Trophoblast cell (in vitro differentiated cells and primary cell): ENCODE results near the gene PAQR6.

ENCODE experiments used
- DNase-seq, 2 donors: peaks; one replicate each; pipeline ENCODE4 v3.0.0-alpha.2; 2016
- H2AFZ ChIP-seq: 2 replicates; pipeline ENCODE4 v1.6.1; 2013; ENCODE audit warnings: low read length, moderate library complexity, mild to moderate bottlenecking; ENCODE audit not compliant: insufficient read depth, poor library complexity
- H2AK5ac ChIP-seq: 2 replicates; pipeline ENCODE4 v1.6.1; 2013; ENCODE audit warnings: mild to moderate bottlenecking, low read length
- H2BK120ac ChIP-seq: 2 replicates; pipeline ENCODE4 v1.6.1; 2013; ENCODE audit warnings: low read length, mild to moderate bottlenecking, moderate library complexity; ENCODE audit not compliant: insufficient read depth, poor library complexity
- H2BK12ac ChIP-seq: 2 replicates; pipeline ENCODE4 v1.6.1; 2013; ENCODE audit warnings: mild to moderate bottlenecking, low read length, moderate library complexity
- H2BK5ac ChIP-seq: 2 replicates; pipeline ENCODE4 v1.6.1; 2013; ENCODE audit warnings: low read length, low read depth, moderate library complexity, mild to moderate bottlenecking; ENCODE audit not compliant: poor library complexity
- H3K14ac ChIP-seq: 2 replicates; pipeline ENCODE4 v1.6.1; 2013; ENCODE audit warnings: mild to moderate bottlenecking, low read length
- H3K18ac ChIP-seq: 2 replicates; pipeline ENCODE4 v1.6.1; 2013; ENCODE audit warnings: mild to moderate bottlenecking, low read length
- H3K23ac ChIP-seq: 2 replicates; pipeline ENCODE4 v1.6.1; 2013; ENCODE audit warnings: low read length
- H3K27ac ChIP-seq: 2 replicates; pipeline ENCODE4 v1.5.1; 2013; ENCODE audit warnings: low read depth, mild to moderate bottlenecking, inconsistent platforms, low read length, moderate library complexity
- H3K27me3 ChIP-seq: 2 replicates; pipeline ENCODE4 v1.6.1; 2013; ENCODE audit warnings: inconsistent platforms, mild to moderate bottlenecking, low read length, moderate library complexity; ENCODE audit not compliant: insufficient read depth
- H3K36me3 ChIP-seq, 2 experiments: 1 replicate in 1 of 2; 2 replicates in 1 of 2; pipeline ENCODE4 v1.6.1; 2013; ENCODE audit warnings: low read length in 2 of 2, mild to moderate bottlenecking in 2 of 2, moderate library complexity in 1 of 2; ENCODE audit not compliant: insufficient read depth in 2 of 2, control insufficient read depth in 1 of 2
- H3K4ac ChIP-seq: 2 replicates; pipeline ENCODE4 v1.6.1; 2013; ENCODE audit warnings: low read depth, mild to moderate bottlenecking, low read length, moderate library complexity
- H3K4me1 ChIP-seq, 2 experiments: 1 replicate in 1 of 2; 2 replicates in 1 of 2; pipeline ENCODE4 v1.6.1; 2013; ENCODE audit warnings: low read length in 2 of 2, mild to moderate bottlenecking in 2 of 2, moderate library complexity in 1 of 2; ENCODE audit not compliant: insufficient read depth in 2 of 2, control insufficient read depth in 1 of 2
- H3K4me2 ChIP-seq: 2 replicates; pipeline ENCODE4 v1.6.1; 2013; ENCODE audit warnings: inconsistent platforms, mild to moderate bottlenecking, low read length, moderate library complexity
- H3K4me3 ChIP-seq: 2 replicates; pipeline ENCODE4 v1.5.1; 2013; ENCODE audit warnings: mild to moderate bottlenecking, low read depth, low read length, inconsistent platforms
- H3K79me1 ChIP-seq: one replicate; pipeline ENCODE4 v1.6.1; 2013; ENCODE audit warnings: low read length
- H3K79me2 ChIP-seq: 2 replicates; pipeline ENCODE4 v1.6.1; 2013; ENCODE audit warnings: low read length, mild to moderate bottlenecking; ENCODE audit not compliant: control insufficient read depth, insufficient read depth, poor library complexity
- H3K9ac ChIP-seq: 2 replicates; pipeline ENCODE4 v1.6.1; 2013; ENCODE audit warnings: mild to moderate bottlenecking, low read length
- H3K9me3 ChIP-seq: 2 replicates; pipeline ENCODE4 v1.6.1; 2013; ENCODE audit warnings: low read depth, mild to moderate bottlenecking, control low read depth, inconsistent platforms, low read length; ENCODE audit not compliant: insufficient read depth
- H4K12ac ChIP-seq: 2 replicates; pipeline ENCODE4 v1.6.1; 2013; ENCODE audit warnings: low read depth, mild to moderate bottlenecking, low read length, moderate library complexity
- H4K8ac ChIP-seq: 2 replicates; pipeline ENCODE4 v1.6.1; 2013; ENCODE audit warnings: low read depth, mild to moderate bottlenecking, low read length, moderate library complexity
- H4K91ac ChIP-seq: one replicate; pipeline ENCODE4 v1.6.1; 2013; ENCODE audit warnings: low read depth, mild to moderate bottlenecking, low read length, moderate library complexity
- WGBS: extraction: QIAGEN DNeasy Blood & Tissue Kit; methylation state at CpG from one replicate; pipeline ENCODE4 v1.1.7; 2013; ENCODE audit warnings: missing lambda C conversion rate; ENCODE audit not compliant: insufficient read length, insufficient coverage; ENCODE audit errors: extremely low coverage; 5-methylcytosine and 5-hydroxymethylcytosine counted together

The PAQR6 gene

GRCh38 chr1:156249593-156249992 lies 1.7 kb upstream of the PAQR6 start:
- H2AFZ ChIP-seq: no peak overlapping the region
- WGBS: no CpG with 5 or more reads among the region's 5 CpGs

GRCh38 chr1:156248323-156248683 lies 447 bp upstream of the PAQR6 start:
- no CpG with 5 or more reads among the region's 4 CpGs for WGBS
- H3K23ac ChIP-seq: no peak overlapping the region
- H2BK12ac ChIP-seq: no peak overlapping the region
- H3K4me3 ChIP-seq: no peak overlapping the region
- H3K9ac ChIP-seq: no peak overlapping the region
- no peak overlapping the region for H2BK5ac ChIP-seq
- H3K79me1 ChIP-seq: no peaks in the 10 kb centered on the region
- H3K4ac ChIP-seq: no peak overlapping the region
- H3K27me3 ChIP-seq: no peaks in the 10 kb centered on the region
- no peaks in the 10 kb centered on the region for H3K79me2 ChIP-seq
- no peak overlapping the region for H4K12ac ChIP-seq
- no peak overlapping the region for H3K4me2 ChIP-seq
- H3K18ac ChIP-seq: no peak overlapping the region
- no peak overlapping the region for H3K14ac ChIP-seq
- H3K4me1 ChIP-seq: peaks cover 19 to 25% of the 10 kb centered on the region in 2 experiments
- H3K36me3 ChIP-seq: peaks cover 44 to 54% of the 10 kb centered on the region in 2 experiments
- H4K8ac ChIP-seq: no peak overlapping the region
- H4K91ac ChIP-seq: no peak overlapping the region
- no peak for DNase-seq
- H3K27ac ChIP-seq: no peak overlapping the region
- H2BK120ac ChIP-seq: no peak overlapping the region
- no peaks in the 10 kb centered on the region for H3K9me3 ChIP-seq
- no peak overlapping the region for H2AFZ ChIP-seq
- H2AK5ac ChIP-seq: no peak overlapping the region

More at GRCh38 chr1:156249593-156249992, 1.7 kb upstream of the PAQR6 start:
- H4K91ac ChIP-seq: no peak overlapping the region
- H3K27ac ChIP-seq: no peak overlapping the region
- peaks cover 19 to 25% of the 10 kb centered on the region in 2 experiments for H3K4me1 ChIP-seq
- H3K4ac ChIP-seq: no peak overlapping the region
- no peak overlapping the region for H3K4me3 ChIP-seq
- no peaks in the 10 kb centered on the region for H3K9me3 ChIP-seq
- H3K79me2 ChIP-seq: no peaks in the 10 kb centered on the region
- H3K14ac ChIP-seq: peak overlapping the region; percentile 22
- H3K4me2 ChIP-seq: no peak overlapping the region
- H4K8ac ChIP-seq: no peak overlapping the region
- no peak overlapping the region for H2AK5ac ChIP-seq
- no peak overlapping the region for H3K23ac ChIP-seq
- H3K27me3 ChIP-seq: no peaks in the 10 kb centered on the region
- no peaks in the 10 kb centered on the region for H3K79me1 ChIP-seq
- H2BK12ac ChIP-seq: no peak overlapping the region
- H3K18ac ChIP-seq: no peak overlapping the region
- H2BK120ac ChIP-seq: no peak overlapping the region
- no peak overlapping the region for H2BK5ac ChIP-seq
- no peak overlapping the region for H4K12ac ChIP-seq
- DNase-seq: no peak
- H3K36me3 ChIP-seq: peaks cover 55 to 62% of the 10 kb centered on the region in 2 experiments
- H3K9ac ChIP-seq: no peak overlapping the region

GRCh38 chr1:156246781-156247459 lies 936 bp downstream of the PAQR6 start:
- no peak overlapping the region for H2BK5ac ChIP-seq
- no peaks in the 10 kb centered on the region for H3K79me1 ChIP-seq
- H3K27me3 ChIP-seq: no peaks in the 10 kb centered on the region
- no peak overlapping the region for H3K23ac ChIP-seq
- no peak overlapping the region for H3K9ac ChIP-seq
- H3K36me3 ChIP-seq: peaks cover 32 to 40% of the 10 kb centered on the region in 2 experiments
- H3K4me1 ChIP-seq: peaks cover 14 to 16% of the 10 kb centered on the region in 2 experiments
- H3K9me3 ChIP-seq: peaks cover 2% of the 10 kb centered on the region
- no peak overlapping the region for H3K4me2 ChIP-seq
- H2BK12ac ChIP-seq: no peak overlapping the region
- no peak overlapping the region for H3K27ac ChIP-seq
- H2AK5ac ChIP-seq: no peak overlapping the region
- H2BK120ac ChIP-seq: no peak overlapping the region
- no peak overlapping the region for H4K8ac ChIP-seq
- no peak overlapping the region for H4K91ac ChIP-seq
- H3K79me2 ChIP-seq: no peaks in the 10 kb centered on the region
- H4K12ac ChIP-seq: no peak overlapping the region
- H3K4me3 ChIP-seq: no peak overlapping the region
- H3K4ac ChIP-seq: no peak overlapping the region
- WGBS: no CpG with 5 or more reads among the region's 16 CpGs
- no peak overlapping the region for H3K18ac ChIP-seq
- no peak overlapping the region for H3K14ac ChIP-seq
- no peak overlapping the region for H2AFZ ChIP-seq
- DNase-seq: peak in 1 of 2 donors; percentile 59

GRCh38 chr1:156246241-156246780 lies 1.5 kb downstream of the PAQR6 start:
- peaks cover 2% of the 10 kb centered on the region for H3K9me3 ChIP-seq
- H3K4me3 ChIP-seq: no peak overlapping the region
- H4K12ac ChIP-seq: no peak overlapping the region
- H3K36me3 ChIP-seq: peaks cover 28 to 35% of the 10 kb centered on the region in 2 experiments
- H2BK12ac ChIP-seq: no peak overlapping the region
- no peak overlapping the region for H4K8ac ChIP-seq
- H3K23ac ChIP-seq: no peak overlapping the region
- no peaks in the 10 kb centered on the region for H3K27me3 ChIP-seq
- no peak overlapping the region for H2BK120ac ChIP-seq
- no peak overlapping the region for H4K91ac ChIP-seq
- no peak overlapping the region for H3K9ac ChIP-seq
- no peak overlapping the region for H3K18ac ChIP-seq
- no peak overlapping the region for H2BK5ac ChIP-seq
- H3K4me1 ChIP-seq: peaks cover 12% of the 10 kb centered on the region in 2 experiments
- no peak overlapping the region for H3K4ac ChIP-seq
- no peak overlapping the region for H3K14ac ChIP-seq
- no peaks in the 10 kb centered on the region for H3K79me1 ChIP-seq
- H3K27ac ChIP-seq: no peak overlapping the region
- H2AFZ ChIP-seq: no peak overlapping the region
- H3K4me2 ChIP-seq: no peak overlapping the region
- no peak for DNase-seq
- no CpG with 5 or more reads among the region's 10 CpGs for WGBS
- no peaks in the 10 kb centered on the region for H3K79me2 ChIP-seq
- no peak overlapping the region for H2AK5ac ChIP-seq
